Stimulated activated CD8-positive, alpha-beta memory T cell treated with anti-CD3 and anti-CD28 coated beads, Interleukin-12 subunit alpha, Interleukin-12 subunit beta, amount 100 ng/mL, for 1 hour (primary cell): Measurements from ENCODE around the gene GIPC1.
"Not testable (repeated sequence)": the region's sequence is repeated elsewhere in the genome, so short reads cannot be mapped to it uniquely, and the experiment has no call there.

Experiments used
- DNase-seq: peaks from one replicate; pipeline ENCODE4 v3.0.0-alpha.2; 2020; ENCODE audit warnings: low read depth

Gene GIPC1

GRCh38 chr19:14470031-14470876 lies 25.7 kb downstream of the GIPC1 start:
- no peak for DNase-seq

GRCh38 chr19:14467816-14468215 lies 28.1 kb downstream of the GIPC1 start:
- no peak for DNase-seq

GRCh38 chr19:14467391-14467790 lies 28.5 kb downstream of the GIPC1 start:
- DNase-seq = no peak

- no peak for DNase-seq
Measured at GRCh38 chr19:14463747-14464146, 32.2 kb downstream of the GIPC1 start.

- DNase-seq = not testable (repeated sequence)
Measured at GRCh38 chr19:14462401-14462800, 33.5 kb downstream of the GIPC1 start.

GRCh38 chr19:14460935-14461334 lies 35.0 kb downstream of the GIPC1 start:
- no peak for DNase-seq

GRCh38 chr19:14459703-14460102 lies 36.2 kb downstream of the GIPC1 start:
- DNase-seq = no peak

GRCh38 chr19:14452303-14452702 lies 43.6 kb downstream of the GIPC1 start:
- not testable (repeated sequence) for DNase-seq

- no peak for DNase-seq
Measured at GRCh38 chr19:14450876-14451275, 45.1 kb downstream of the GIPC1 start.

GRCh38 chr19:14450168-14450874 lies 45.6 kb downstream of the GIPC1 start:
- DNase-seq = no peak

GRCh38 chr19:14449321-14449720 lies 46.6 kb downstream of the GIPC1 start:
- DNase-seq = no peak

- no peak for DNase-seq
Measured at GRCh38 chr19:14446336-14447036, 49.4 kb downstream of the GIPC1 start.

GRCh38 chr19:14443632-14444216 lies 52.2 kb downstream of the GIPC1 start:
- DNase-seq = no peak

- DNase-seq = no peak
Measured at GRCh38 chr19:14442891-14443631, 52.9 kb downstream of the GIPC1 start.

- DNase-seq = no peak
Measured at GRCh38 chr19:14441041-14441938, 54.6 kb downstream of the GIPC1 start.

GRCh38 chr19:14440049-14440448 lies 55.9 kb downstream of the GIPC1 start:
- peak; percentile 59 for DNase-seq

GRCh38 chr19:14439014-14439413 lies 56.9 kb downstream of the GIPC1 start:
- DNase-seq = no peak

- no peak for DNase-seq
Measured at GRCh38 chr19:14437578-14438140, 58.3 kb downstream of the GIPC1 start.

GRCh38 chr19:14435320-14436050 lies 60.4 kb downstream of the GIPC1 start:
- DNase-seq = no peak
